HG02763 (cell line): Measurements from ENCODE around the gene NOL7.

ENCODE experiments used
- ATAC-seq: cut with Tn5 transposase; IDR thresholded peaks from one replicate; pipeline ENCODE4 v1.9.1; 2021; ENCODE audit warnings: mild to moderate bottlenecking, moderate library complexity; ENCODE audit not compliant: unreplicated experiment

The NOL7 gene

DNA sequence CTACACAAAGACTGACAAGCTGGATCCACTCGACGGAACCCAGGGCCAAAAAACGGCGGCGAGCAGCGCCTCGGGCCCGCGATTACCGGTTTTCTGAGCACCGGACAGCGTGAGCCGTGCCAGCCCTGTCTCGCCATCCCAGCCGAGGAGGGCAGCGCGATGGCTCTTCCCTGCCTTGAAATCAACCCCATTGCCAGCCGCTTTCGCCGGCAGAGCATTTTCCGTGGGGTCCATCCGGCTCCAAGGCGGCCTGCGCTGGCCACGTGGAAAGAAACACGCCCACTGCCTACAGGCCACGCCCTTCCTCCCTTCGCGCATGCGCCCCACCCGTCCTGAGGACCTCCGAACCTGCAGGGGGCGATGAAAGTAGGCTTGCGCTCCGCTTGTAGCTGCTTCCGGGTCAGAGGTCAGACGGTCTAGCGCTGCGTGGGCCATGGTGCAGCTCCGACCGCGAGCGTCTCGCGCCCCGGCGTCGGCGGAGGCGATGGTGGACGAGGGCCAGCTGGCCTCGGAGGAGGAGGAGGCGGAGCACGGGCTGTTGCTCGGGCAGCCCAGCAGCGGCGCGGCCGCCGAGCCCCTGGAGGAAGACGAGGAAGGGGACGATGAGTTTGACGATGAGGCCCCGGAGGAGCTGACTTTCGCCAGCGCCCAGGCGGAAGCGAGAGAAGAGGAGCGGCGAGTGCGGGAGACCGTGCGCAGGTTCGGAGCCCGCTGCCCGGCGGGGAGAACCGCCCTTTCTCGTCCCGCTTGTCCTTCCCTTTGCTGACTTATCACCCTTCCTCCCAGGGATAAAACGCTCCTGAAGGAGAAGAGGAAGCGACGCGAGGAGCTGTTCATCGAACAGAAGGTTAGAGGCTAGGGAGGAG lies at the start of gene NOL7:
TSS of gene NOL7 (plus strand) at position 410 of the 866 bp plus-strand sequence. CDS start at position 434, 24 bp downstream.
- ATAC-seq, result peak; percentile 91

DNA sequence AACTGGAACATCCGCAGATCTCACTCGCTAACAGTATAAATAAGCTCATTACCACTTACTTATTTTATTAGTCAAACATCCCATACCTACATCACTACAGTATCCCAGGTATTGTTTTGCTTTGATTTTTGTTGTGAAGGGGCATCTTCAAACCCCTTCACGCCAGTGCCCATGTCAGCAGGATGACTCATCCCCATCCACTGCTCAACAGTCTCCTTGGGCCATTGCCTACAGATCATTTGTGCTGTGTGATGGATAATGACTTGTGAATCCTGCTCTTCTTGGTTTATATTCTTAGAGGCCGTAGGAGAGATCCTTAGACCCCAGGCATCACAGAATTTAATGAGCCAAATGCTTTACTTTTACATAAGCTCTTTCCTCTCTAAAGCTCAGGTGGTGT lies 49.2 kb upstream of the NOL7 start:
- ATAC-seq, result no peak

DNA sequence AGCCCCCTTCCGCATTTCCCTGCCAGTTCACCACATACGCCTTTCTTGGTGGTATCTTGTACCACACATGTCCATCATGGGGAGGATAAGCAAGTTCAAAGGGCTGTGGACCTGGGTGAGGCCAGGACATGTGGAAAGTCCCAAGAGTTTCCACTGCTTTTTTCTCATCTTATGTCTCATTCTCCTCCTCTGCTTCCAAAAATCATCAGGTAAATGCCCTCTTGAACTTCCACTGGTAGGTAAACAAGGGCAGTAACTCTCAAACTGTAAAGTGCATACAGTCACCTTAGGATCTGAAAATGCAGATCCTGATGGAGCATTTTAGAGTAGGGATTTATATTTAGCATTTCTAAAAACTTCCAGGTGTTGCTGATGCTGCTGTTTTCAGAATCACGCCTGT lies 48.6 kb upstream of the NOL7 start:
- ATAC-seq, result no peak

DNA sequence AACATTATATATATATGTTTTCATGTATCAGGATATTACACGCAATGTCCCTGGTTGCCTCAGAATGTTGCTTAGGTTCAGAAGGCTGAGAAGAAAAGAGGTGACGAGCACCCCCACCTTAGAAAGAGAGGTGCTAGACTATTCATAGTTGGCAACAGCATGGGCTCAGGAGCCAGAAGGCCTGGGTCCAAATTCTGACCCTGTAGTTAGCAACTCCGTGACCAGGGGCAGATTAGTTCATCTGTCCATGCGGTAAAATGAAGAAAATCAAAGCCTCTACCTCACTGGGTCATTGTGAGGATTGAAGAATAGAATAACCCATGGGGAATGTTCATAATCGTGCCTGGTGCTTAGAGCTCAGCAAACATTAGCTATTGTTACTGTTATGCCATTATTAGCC lies 46.2 kb upstream of the NOL7 start:
- ATAC-seq, result no peak

DNA sequence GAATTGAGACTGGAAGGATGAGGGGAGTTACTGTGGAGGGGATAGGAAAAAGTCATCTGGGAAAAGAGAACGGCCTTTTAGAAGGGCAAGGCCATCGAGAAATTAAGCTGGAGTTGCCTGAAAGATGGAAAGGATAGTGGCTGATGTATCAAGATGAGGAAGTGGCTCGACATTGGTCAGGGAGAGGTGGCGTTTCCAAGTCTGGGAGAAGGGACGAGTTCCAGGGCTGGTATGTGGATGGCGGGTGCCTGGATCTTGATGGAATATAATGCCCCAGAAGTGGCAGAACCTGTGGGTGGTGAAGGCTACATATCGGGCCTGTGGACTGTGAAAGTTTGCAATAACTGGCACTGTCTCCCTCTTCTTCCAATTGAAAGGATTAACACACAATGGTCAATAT lies 42.9 kb upstream of the NOL7 start:
- ATAC-seq, result no peak

DNA sequence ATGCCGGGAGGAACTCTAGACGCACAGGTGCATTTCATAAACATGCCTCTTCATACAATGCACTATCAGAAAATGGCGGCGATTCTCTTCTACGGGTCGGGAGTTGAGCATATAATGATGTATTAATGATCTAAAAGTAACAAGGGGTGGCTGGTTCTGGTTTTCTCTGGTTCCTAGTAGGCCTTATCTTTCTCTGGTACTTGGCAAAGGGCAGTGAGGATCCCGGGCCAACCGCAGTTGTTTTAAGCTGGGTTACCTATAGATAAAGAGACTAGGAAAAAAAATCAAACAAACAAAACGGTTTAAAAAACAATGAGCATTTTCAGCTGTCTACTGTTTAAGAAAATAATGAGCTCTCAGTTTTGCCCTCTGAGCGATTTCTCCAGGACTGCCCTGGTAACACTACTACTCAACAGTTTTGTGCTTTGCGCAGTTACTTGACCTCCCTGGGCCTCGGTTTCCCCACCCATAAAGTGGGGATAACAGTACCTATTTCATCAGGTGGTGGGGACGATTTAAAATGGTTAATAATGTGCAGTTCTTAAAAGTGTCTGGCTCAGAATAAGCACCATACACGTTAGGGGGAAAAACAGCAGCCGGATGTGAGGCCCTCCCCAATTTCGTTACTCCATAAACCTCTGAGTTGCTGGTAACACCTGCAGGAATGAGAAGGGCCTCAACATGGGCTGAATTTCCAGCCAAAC lies 42.0 kb upstream of the NOL7 start:
- ATAC-seq, result no peak

DNA sequence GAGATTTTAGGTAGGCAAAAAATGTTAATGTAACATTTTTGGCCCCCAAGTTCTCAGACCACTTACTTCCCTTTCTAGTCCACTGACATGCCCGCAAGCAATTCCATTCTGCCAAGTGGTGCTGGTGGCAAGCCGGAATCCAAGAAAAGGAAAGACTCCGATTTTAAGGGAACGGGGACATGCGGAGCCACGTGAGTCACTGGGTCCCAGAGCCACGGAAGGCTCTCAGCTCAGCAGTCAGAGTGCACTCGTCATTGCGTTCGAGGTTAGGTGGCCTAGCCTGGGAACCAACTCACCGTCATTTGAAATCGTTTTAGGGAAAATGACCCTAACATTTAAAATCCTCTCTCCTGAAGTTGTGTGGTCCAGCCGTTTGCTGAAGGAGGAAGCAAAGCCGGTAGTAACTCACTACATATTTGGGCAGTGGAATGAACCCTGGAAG lies 41.4 kb upstream of the NOL7 start:
- ATAC-seq, result no peak

DNA sequence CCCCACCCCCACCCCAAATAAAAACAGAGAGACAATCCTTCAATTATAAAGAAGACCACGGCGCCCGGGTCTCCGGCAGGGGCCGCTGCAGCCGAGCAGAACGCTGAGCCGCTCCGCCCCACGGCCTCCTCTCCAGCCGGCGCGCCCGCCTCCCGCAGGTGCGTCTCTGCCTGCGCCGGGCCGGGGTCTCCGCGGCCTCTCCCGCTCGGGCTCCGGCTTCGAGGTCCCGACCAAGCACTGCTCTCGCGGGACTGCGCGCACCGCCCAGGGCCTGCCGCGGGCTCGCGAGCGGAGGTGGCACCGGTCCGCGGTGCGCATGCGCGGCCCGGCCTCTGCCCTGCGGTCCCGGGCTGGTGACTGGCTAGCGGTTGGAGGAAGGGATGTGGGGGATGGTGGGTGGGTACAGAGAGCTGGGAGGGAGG lies 41.0 kb upstream of the NOL7 start:
- peak; percentile 84 for ATAC-seq

DNA sequence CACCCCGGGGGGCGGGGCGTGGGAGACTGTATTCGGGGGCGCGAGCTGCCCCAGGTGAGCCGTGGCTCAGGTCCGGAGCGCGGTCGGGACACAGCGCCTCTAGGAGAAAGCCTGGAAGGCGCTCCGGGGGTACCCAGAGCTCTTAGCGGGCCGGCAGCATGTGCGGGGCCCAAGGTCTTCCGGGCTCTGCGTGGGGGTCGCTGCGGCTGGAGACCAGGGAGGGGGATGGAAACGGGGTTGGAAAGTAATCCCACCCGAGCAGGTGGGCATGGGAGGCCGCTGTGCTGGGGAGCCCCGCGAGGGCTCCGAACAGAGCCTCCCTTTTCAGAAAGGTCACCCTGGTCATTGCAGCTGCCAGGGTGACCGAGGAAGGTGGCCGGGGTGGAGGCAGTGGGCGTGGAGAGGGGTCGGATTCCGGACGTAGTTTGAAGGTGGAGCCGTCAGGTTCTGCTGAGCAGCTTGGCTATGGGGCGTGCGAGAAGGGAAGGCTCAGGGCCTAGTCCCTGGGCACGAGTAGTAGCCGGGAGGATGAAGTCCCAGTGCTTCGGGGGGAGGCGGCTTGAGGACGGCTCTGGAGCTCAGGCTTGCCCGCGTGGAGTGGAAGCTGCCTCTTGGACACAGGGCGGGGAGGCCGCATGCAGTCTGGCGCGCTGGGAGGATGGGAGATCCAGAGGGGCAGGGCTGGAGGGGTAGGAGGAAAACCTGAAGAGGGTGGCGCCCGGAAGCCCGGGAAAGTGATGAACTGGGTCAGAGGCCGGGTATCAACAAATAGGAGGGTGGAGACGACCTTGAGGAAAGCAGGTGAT lies 40.4 kb upstream of the NOL7 start, which contains the start of gene SIRT5:
TSS of gene SIRT5 (plus strand) at position 31 of the 806 bp plus-strand sequence. CDS start 9,510 bp downstream, outside the sequence.
- ATAC-seq, result peak; percentile 55

DNA sequence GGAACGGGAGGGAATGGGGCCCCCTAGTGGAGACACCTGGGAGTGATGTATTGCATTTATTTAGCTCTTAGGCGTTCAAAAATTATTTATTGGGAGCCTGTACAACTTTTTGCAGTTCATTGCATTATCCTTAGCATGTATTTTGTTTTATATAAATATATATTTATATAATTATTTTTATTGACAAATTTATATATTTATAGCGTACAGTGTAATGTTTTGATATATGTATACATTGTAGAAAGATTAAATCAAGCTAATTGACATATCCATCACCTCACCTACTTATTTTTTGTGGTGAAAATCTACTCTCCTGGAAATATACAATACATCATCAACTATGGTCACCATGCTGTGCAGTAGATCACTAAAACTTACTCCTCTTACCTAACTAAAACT lies 39.8 kb upstream of the NOL7 start:
- no peak for ATAC-seq

DNA sequence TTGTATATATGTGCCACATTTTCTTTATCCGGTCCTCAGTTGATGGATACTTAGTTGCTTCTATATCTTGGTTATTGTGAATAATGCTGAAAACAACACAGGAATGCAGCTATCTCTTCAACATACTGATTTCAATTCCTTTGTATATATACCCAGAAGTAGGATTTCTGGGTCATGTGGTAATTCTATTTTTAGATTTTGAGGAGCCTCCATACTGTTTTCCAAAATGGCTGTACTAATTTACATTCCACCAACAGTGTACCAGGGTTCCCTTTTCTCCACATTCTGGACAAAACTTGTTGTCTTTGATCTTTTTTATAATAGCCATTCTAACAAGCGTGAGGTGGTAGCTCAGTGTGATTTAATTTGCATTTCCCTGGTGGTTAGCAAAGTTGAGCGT lies 39.1 kb upstream of the NOL7 start:
- no peak for ATAC-seq

DNA sequence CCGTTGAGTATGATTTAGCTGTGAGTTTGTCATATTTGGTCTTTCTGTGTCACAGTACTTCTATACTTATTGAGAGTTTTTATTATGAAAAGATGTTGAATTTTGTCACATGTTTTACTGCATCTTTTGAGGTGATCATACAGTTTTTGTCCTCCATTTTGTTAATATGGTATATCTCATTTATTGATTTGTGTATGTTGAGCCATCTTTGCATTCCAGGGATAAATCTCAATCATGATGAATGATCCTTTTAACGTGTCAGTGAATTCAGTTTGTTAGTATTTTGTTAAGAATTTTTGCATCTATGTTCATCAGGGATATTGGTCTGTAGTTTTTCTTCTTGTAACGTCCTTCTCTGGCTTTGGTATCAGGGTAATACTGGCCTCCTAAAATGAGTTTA lies 37.2 kb upstream of the NOL7 start:
- no peak for ATAC-seq

DNA sequence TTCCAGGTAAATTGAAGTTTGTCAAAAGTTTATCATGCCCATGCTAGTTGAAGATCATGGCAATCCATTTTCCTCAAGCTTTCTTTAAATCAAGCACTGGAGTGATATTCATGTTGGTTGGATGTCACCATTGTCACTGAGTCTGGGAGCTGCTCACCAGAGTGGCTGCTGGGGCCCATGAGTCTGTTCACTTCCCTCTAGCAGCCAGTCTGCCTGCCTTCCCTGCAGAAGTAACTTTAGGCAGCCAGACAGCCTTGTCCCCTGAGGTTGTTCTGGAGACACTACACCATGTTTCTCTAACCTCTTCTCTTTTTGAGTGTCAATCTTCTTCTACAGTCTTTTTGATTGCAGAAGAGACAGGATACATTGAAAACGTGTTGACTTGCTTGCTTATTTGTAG lies 35.2 kb upstream of the NOL7 start:
- no peak for ATAC-seq

DNA sequence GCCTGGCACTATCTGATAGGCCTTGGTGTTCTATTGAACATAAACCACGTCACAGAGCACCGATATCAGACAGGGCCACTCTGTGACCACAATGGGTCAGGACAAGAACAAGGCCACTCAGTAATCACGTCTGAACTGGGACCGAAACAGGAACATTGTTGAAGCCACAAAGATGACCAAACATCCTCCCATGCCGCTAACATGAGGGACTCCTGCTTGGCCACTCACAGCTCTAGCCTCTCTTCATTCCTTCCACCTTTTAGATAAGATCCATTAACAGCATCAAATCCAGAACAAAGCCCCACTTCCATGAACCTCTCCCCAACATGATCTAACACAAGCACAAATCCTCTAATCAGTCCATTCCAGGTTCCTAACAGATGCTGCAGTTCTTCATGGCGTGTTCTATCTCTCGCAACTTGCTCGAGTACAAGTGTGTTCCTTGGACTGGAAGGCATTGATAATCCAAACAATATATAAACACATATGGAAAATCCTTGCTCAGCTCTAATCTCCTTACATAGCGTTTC lies 33.4 kb upstream of the NOL7 start:
- ATAC-seq, result no peak

DNA sequence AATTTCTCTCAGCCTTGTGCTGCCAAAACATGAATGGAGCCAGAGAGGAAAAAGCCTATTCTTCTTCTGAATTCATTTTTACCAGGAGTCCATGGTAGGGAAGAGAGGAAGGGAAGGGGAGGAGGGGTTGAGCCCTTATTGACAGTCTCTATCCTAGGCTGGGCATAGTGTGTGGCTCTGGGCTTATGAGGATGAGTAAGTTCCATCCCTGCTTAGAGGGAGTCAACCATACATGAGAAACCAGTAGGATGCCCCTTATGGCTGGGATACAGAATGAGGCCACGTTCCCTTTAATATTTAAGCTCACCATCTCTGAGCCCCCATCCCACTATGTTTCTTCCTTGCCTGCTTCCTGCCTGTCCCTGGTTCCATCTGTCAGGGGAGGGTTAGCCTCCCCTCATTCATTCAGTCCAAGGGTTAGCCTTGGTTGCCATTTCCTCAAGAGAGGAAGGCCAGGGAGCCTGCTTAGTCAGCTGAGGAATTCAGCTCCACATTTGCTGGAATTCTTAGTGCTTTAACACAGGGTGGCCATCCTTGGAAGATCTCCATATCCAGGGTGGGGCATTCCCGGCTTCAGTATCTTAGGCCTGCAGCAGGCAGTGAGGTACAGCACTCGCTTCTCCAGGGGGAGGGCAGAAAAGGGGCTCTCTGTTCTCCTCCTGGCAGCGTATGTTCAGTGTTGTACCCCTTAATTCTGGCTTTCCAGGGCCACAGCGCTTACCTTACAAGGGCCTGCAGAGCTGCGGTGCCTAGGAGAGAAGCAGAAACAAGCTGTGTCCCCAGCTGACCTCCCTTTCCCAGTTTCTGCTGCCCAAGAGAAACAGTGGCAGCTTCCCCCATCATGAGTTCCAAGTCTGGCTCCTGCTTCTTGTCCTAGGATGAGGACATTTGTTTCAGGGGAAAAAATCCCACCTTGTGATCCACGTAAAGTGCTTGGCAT lies 28.3 kb upstream of the NOL7 start:
- no peak for ATAC-seq

DNA sequence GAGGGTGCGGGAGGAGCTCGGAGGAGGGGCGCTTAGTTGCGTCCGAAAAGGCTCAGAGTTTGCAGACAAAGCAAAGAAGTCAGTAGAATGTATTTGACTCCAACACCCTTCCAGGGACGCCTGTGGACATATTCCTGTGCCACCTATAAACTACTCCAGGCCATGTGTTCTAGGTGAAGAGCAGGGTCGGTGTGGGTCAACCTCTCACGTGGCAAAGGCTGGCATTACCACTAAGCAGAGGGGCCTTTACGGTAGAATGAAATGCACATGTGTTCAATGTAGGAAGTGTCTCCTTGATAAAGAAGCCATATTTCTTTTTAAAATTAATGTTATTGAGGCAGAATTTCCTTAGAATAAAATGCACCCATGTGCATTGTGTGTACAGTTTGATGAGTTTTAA lies 25.3 kb upstream of the NOL7 start:
- ATAC-seq, result no peak

DNA sequence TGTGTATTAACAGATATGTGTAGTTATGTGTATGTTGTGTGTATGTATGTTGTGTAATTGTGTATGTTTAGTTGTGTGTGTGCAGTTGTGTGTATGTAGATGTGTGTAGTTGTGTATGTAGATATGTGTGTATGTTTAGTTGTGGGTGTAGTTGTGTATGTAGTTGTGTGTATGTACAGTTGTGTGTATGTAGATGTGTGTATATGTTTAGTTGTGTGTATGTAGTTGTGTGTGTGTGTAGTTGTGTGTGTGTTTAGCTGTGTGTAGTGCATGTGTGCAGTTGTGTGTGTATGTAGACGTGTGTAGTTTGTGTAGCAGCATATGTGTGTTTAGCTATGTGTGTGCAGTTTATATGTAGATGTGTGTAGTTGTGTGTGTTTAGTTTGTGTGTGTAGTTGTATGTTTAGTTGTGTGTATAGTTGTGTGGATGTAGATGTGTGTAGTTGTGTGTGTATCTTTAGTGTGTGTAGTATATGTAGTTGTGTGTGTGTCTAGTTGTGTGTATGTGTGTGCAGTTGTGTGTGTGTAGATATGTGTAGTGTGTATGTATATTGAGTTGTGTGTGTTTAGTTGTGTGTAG lies 24.5 kb upstream of the NOL7 start:
- no peak for ATAC-seq

DNA sequence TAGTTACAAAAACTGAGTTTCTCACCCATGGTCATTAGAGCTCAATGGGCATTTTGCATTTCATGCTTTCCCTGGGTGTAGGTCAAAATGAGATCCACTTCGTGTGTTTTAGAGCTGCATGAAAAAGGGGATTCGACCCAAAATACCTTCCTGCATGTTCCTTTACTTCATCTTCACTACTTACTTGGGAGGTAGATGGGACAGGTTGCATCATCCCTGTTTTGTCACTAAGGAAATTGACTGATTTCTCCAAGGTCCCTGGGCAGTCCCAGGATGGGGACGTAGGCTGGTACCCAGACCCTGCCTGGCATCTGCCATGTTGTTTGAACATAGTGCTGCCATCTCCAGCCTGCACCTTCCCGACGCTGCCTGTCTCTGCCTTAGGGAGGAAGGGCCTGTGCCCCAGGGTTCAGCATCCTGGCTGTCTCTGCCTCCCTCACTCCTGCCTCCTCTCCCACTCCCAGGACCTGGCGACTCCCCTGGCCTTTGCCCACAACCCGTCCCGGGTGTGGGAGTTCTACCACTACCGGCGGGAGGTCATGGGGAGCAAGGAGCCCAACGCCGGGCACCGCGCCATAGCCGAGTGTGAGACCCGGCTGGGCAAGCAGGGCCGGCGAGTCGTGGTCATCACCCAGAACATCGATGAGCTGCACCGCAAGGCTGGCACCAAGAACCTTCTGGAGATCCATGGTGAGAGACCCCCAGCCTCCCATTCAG lies 23.8 kb upstream of the NOL7 start:
- ATAC-seq, result no peak

DNA sequence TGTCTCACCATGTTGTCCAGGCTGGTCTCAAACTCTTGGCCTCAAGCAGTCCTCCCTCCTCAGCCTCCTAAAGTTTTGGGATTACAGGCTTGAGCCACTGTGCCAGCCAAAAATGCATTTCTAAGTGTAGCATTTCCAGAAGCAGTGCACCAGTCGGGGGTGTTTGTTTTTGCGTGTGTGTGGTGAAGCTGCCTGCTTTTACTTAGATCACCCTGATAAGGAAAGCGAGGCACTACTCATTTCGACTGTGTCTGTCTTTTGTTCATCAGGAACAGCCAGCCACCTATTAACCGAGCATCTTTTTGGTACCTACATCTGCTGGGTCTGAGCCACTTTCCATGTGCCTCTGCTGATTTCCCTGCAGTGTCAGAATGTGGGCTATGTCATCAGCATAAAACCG lies 22.0 kb upstream of the NOL7 start:
- no peak for ATAC-seq
